ACHN (cell line): ENCODE measurements around the gene DLX1.

Experiments
- DNase-seq: peaks from one replicate; pipeline ENCODE4 v3.0.0-alpha.2; 2015
- in situ Hi-C: cut with HindIII; loops from 2 replicates; pipeline ENCODE4 v1.10.0; 2017; ENCODE audit warnings: low sequenced_read_pairs, low pct_ligation_motif_present, low pct_unique_long_range_greater_than_20kb

The DLX1 gene

DNA sequence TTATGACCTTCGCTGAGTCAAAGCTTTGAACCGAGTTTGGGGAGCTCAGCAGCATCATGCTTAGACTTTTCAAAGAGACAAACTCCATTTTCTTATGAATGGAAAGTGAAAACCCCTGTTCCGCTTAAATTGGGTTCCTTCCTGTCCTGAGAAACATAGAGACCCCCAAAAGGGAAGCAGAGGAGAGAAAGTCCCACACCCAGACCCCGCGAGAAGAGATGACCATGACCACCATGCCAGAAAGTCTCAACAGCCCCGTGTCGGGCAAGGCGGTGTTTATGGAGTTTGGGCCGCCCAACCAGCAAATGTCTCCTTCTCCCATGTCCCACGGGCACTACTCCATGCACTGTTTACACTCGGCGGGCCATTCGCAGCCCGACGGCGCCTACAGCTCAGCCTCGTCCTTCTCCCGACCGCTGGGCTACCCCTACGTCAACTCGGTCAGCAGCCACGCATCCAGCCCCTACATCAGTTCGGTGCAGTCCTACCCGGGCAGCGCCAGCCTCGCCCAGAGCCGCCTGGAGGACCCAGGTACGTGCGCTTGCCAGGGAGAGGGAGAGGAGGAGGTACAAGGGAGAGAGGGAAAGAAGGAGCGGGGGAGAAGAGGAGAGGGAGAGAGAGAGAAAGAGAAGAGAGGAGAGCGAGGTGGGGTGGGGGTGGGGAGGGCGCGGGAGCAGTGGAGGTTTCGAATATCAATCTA lies at the start of gene DLX1:
Gene DLX1, plus strand, starts transcription at position 48 of the 700 bp plus-strand sequence. Its CDS starts 171 bp downstream, at position 219.
- DNase-seq, result no peak
- in situ Hi-C loops, result no loop called here

DNA sequence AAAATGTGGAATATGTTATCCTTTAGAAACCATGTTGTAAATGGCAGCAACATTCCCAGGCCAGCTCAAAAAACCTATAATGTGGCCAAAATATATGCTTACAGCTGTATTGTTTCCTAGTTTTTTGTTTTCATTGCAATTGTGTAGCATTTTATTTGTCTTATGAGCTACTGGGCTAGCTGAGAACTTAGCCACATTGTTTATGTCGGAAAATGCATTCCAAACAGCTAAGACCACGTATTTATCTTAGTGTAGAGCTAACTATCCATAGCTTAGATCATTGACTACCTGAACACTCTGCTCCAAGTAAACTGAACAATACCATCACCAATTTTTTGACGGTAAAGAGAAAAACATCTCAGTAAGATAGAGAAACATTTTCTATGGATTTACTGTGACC lies 47.2 kb upstream of the DLX1 start:
- no peak for DNase-seq
- in situ Hi-C loops, result no loop called here

DNA sequence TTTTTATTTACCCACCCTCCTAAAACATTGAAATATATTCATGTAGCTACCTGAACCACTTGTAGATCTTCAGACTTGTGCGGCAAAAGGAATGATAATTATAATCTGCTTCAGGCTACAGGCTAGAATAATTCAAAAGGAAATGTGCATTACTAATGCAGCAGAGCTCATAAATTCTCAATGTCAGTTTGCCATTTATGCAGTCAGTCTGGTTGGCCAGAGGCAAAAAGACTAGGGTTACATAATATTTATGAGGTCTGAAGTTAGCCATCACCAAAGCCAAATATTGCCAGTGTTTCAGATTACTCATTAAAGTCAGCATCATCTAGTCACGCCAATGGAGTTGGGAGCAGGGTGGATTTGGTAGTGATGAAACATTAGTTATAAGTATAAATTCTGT lies 46.7 kb upstream of the DLX1 start:
- in situ Hi-C loops, result no loop called here
- no peak for DNase-seq

DNA sequence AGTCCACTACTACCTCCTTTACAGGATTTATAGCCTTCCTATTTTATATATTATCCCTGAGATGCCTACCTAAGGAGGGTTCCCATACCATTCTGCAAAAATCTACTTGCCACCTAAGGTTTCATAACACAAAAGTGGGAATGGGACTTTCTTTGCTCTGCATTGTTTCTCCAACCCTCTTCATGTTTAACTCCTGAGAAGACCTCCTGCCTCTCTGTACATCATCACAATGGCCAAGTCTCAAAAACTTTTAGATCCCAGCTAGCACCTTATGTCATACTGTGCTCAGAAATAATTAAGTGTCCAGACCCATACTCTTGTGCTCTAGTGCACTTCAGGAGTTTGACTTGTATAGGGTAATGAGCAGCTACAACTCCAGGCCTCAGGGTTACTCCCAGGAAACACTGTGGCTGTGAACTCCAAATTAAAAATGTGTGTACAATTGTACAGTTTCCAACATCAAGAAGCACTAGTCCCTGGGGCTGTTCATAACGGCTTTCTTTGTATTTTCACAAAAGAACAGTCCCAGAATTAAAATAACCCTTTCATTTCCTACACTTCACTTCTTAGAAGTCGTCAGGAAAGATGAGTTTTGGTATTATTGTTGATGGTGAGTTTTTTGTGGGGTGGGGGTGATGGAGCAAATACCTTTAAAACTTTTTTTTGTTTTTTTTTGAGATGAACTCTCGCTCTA lies 46.1 kb upstream of the DLX1 start:
- in situ Hi-C loops, result no loop called here
- no peak for DNase-seq

DNA sequence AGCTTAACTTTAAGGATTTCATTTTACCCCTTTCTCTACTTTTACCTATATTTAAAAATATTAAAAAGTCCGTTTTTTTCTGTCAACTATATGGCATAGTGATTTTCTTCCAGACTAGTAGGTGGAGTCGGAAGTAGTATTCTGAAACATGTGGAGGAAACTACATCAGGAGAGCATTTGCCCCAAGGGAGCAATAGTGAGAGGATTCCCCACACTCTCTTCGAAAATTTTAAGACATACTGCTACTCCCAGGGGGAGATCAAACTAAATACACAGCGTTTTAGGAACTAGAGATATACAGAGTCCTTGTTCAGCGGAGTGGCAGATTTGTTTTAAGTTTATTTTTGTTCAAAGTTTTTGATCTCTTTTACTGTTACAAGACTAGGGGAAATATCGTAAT lies 45.0 kb upstream of the DLX1 start:
- in situ Hi-C loops, result no loop called here

DNA sequence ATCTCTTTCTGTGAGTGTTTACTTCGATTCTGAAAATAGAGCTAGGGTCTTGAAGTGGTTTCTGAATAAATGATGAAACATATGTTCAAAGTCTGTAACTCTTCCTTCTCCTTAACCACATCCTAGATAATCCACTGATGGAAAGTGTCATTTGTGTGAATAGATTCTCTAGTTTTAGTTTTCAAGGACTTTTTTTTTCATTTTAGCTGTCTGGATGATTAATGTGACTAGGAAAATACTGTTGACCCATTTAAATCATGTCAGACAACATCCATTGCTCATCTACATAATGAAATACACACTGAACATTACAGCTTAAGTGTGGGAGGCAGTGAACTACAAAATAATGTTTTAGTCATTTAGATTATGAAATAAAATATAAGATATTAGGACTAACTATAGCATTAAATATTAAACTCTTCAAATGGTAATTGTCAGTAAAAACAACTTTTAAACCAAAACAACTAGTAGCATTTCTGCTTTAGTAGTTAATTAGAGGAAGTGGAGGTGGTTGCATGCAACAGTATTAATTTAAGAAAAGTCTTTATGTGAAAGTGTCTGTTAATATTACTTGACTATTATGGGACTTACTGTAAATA lies 39.1 kb upstream of the DLX1 start:
- in situ Hi-C loops, result no loop called here
- DNase-seq, result no peak

More for the DNA sequence above, 45.0 kb upstream of the DLX1 start:
- DNase-seq, result no peak

DNA sequence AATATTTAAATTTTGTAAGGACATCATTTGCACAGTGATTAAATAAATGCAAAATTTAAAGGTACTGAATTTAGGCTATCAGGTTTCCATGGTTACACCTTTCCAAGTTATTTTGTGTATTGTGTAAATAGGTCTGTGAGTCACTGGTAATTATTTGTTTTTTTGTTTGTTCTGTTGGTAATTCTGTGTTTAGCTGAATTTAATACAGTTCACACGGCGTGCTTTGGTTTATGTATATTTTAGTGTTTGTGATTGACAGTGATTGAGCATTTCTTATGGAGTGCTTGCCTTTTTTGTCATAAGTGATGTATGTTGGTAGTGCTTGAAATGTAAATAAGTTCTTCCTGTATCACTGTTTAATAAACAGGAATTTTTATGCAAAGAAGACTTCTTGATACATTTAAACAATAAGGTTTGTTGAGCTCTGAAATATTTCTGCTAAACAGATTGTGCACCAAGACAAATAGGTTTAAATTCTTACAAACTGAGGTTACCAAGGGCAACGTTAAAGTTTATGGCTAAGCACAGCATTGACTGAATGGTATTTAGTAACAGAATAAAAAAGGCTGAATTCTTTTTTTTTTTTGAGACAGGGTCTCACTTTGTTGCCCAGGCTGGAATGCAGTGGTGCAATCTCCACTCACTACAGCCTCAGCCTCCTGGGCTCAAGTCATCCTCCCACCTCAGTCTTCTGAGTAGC lies 38.3 kb upstream of the DLX1 start:
- no peak for DNase-seq
- in situ Hi-C loops, result no loop called here

DNA sequence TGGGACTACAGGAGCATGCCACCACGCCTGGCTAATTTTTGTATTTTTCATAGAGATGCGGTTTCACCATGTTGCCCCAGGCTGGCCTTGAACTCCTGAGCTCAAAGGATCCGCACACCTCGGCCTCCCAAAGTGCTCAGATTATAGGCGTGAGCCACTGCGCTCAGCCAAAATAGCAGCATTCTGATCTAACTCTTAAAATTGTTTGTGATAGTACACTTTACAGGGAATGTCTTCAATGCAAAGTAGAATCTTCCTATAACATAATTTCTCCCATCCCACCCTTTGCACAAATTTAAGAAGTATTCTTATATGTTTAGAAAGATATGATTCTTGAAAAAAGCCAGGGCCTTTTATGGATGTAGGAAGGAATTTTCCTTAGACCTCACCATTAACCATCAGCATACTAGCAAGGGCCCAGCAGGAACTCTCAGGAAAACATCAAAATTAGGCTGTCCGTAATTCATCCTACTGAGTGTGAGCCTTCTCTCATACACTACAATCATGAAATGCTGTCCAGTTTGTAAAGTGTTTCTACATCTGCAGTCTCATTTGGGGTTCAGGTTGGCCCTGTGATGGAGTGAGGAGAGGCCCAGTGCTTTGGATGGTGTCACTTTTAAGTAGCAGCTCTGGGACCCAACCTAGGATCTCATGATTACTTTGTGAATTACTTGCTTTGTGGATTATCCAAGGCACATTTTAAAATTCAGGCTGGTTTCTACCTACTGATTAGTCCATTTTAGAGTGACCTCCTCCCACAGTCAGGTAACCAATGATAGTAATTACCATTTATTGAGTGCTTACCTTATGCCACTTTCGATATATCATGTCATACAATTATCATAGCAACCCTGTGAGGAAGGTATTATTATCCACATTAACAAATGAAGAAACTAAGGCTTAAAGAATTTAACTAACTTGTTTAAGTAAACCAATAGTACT lies 37.5 kb upstream of the DLX1 start:
- no peak for DNase-seq
- in situ Hi-C loops, result no loop called here

DNA sequence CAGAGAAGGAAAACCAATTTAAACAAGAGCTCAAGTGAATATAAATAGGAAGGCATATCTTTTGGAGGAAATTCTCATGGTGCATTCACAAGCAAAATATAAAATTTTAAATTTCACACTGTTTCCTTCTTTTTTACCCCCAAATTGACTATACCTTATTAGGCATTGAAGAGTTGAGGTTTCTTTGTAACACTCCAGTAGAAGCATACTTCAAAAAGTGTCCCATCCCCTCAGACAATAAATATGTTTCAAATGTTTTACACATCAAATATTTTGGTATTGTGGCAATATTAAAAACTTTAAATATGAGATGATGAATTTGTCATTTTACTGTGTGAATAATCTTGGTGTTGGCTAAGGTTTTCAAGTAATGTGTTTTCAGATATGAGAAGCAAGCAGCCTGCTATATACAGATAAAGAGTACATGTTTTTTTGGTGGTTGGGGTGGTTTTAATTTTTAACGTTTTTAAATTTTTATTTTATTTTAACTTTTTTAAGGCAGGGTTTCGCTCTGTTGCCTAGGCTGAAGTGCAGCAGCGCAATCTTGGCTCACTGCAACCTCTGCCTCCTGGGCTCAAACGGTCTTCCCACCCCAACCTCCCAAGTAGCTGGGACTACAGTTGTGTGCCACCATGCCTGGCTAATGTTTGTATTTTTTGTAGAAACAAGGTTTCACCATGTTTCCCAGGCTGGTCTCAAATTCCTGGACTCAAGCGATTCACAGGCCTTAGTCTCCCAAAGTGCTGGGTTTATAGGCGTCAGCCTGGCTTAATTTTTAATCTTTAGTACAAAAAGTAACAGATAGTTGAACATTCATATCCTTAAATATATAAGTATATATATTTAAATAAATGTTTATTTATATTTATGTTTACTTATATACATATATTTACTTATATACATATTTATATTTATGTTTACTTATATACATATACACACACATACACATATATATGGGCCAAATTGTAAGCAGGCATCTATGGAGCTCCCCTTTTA lies 36.5 kb upstream of the DLX1 start:
- no peak for DNase-seq
- in situ Hi-C loops, result no loop called here

DNA sequence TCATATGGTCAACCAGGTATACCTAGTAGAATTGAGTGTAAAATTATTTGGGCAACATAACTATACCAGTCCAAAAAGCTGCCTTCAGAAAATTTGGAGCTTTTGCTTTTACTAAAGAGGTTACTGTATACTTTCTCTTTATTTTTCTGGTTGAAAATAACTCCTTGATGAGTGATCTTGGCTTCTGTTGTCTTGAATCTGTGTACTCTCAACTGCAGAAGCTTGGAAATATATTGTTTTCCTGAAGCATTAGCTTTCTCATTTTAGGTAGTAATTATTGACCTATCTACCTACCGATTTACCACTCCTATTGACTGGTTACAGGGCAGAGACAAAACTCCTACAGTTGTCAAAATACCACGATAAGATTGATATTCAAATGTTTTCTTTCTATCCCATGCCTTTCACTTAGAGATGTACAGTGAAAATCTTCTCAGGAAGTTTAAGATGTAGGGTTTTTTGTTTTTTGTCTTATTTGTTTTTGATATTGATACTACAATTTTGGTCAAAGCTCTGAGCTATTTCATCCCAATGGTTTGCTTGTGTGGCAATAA lies 35.7 kb upstream of the DLX1 start:
- in situ Hi-C loops, result no loop called here
- no peak for DNase-seq

DNA sequence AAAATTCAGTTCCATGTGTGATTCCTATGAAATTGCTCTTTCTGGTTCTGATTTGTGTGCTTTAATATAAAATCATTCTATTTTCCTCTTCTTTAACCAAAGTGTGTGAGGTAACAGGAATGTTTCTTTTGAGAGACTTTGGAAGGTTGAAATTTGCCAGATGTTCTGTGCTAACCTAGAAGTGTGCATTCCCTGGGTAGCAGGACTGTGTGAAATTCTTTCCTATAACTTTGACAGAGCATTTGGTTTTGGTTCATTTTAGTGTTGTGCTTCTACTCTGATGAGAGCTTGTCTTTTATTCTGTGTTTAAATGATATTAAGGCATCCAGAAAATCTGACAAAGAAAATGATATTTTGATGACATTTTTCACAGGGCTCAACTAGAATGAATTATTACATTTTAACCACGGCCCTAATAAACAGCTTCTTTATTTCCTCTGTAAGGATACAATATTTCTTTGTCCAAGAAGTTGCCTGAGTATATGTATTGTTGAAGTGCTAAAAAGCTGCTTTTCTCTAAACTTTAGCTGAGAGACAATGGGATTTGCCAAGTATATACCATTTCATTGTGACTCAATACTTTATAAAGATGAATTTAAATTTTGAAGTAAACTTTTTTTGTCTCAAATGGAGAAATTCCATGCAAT lies 34.7 kb upstream of the DLX1 start:
- in situ Hi-C loops, result no loop called here
- no peak for DNase-seq

DNA sequence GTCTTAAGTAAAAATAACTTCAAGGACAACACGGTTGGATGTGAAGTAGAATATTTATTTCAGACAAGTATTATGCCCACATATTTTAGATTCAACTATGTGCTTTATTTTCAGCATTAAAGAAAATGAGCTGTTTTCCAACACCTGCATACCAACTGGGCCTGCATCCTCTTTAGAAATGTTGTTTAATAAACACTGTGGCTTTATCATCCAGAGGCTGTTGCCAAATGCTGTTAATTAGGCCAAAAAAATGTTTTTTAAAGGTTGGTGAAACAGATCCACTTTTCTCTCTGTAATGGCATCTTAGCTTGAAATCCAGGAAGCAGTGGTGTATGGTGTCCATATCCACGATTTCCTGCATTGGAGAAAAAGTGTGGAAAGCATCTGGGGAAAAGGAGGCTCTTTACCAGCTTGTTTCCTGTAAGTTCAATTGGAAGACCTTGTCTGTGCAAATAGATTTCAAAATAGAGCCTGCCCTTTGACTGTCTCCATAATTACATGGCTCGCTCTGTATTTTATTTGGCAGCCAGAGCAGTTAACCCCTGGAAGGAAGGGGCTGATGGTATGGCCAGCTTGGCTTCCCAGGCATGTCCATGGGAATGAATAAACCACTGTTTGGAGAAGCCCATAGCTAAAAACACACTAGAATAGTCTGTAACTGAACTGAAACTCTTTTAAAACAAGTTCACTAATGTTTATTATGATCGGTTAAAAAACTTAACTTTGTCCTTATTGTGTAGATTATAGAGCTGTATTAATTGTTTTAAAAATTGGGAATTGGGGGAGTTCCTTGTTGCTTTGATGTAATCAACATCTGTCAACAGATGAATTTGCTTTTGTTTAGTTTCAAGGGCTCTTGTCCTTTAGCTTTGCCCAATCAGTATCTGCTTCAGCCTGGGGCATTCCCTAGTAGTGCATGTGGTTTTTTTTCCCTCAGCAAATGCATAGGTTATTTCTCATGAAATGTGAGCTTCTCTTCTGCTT lies 33.0 kb upstream of the DLX1 start:
- in situ Hi-C loops, result no loop called here
- DNase-seq, result no peak

DNA sequence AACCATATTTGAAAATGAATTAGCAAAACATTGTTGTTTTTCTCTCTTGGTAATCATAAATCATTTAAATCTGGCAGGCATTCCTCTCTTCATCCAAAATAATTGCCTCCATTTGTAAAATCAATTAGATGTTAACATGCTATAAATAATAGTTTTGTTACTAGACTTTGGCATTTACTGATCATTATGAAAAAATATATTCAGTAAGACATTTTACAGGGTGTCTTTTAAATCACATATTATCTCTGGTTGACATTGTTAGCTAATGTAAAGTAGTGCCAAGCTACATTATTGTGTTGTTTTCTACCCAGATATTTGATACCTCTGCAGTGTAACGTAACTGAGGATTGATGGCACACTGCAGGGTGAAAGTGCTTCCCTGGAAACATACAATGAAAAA lies 31.8 kb upstream of the DLX1 start:
- no peak for DNase-seq
- in situ Hi-C loops, result no loop called here

DNA sequence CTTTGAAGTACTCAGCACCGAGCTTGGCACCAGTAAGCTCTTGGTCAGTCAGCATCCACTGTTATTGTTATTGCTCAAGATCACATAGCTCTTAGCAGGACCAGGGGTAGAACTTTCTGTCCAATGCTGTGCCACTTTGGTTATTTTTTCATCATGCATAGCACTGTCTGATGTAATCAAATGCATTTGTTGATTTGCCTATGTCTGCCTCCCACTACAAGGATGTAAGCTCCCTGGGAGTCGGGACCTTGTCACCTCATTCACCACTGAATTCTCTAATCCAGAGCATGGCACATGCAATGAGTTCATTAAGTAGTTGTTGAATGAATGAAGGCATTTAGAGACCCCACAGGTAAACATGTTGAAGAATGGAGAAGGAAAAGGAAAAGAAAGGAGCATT lies 29.0 kb upstream of the DLX1 start:
- no peak for DNase-seq
- in situ Hi-C loops, result no loop called here

DNA sequence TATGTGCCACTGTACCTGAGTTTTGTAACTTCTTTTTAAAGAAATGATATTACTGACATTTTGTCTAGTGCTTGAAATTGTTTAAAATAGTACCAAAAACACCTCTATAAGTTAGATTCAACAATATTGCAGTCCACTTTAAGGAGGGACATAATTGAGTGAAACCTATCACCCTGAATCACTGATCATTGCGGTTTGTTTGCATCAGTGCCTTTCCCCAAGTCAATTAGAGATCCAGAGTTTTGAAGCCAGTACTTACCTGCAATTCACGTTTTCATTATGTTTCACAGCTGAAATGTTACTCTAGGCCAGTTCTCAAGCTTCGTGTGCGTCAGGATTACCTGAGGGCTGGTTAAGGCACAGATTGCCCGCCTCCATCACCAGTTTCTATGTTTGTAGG lies 26.6 kb upstream of the DLX1 start:
- in situ Hi-C loops, result no loop called here
- DNase-seq, result no peak
